HEK293 (cell line): ENCODE results near the gene SLC6A9.

ENCODE experiments used
- CTCF ChIA-PET: fragments of 350-600 bp; formaldehyde crosslinking; extraction: SDS; loops from one replicate; lab custom pipeline; 2021; ENCODE audit warnings: antibody characterized with exemption; lab: Yijun Ruan, JAX
- POLR2A ChIA-PET: fragments of 300-600 bp; formaldehyde crosslinking; extraction: SDS; loops from one replicate; lab custom pipeline; 2020; ENCODE audit warnings: antibody characterized with exemption, inconsistent platforms; lab: Yijun Ruan, JAX
- H3K27ac ChIP-seq: fragments of 200-500 bp; sonication (Bioruptor generic); 2 replicates; pipeline ENCODE4 v1.5.1; 2014; ENCODE audit warnings: low read depth, low read length, control low read depth, inconsistent platforms; ENCODE audit errors: extremely low read depth
- H3K36me3 ChIP-seq, 2 experiments: fragments of 200-500 bp in 1 of 2; sonication (Bioruptor generic) in 1 of 2; 1 replicate in 1 of 2; 2 replicates in 1 of 2; pipeline ENCODE4 v1.5.1; 2014 to 2017; ENCODE audit warnings: inconsistent platforms in 2 of 2, low read length in 2 of 2; ENCODE audit not compliant: control insufficient read depth in 2 of 2, insufficient read depth in 1 of 2
- H3K4me1 ChIP-seq: fragments of 200-500 bp; sonication (Bioruptor generic); 2 replicates; pipeline ENCODE4 v1.5.1; 2014; ENCODE audit warnings: mild to moderate bottlenecking, low read length, inconsistent platforms; ENCODE audit not compliant: control insufficient read depth, insufficient read depth
- H3K4me3 ChIP-seq: 2 replicates; pipeline ENCODE4 v1.5.1; 2011; ENCODE audit warnings: low read depth, mild to moderate bottlenecking, control low read depth, low read length, moderate library complexity
- H3K9me3 ChIP-seq: fragments of 200-500 bp; sonication (Bioruptor generic); 2 replicates; pipeline ENCODE4 v1.5.1; 2014; ENCODE audit warnings: low read depth, low read length, inconsistent platforms; ENCODE audit not compliant: control insufficient read depth, insufficient read depth
- CTCF ChIP-seq: fragments of 450-650 bp; formaldehyde crosslinking; IDR thresholded peaks from 2 replicates; pipeline ENCODE4 v1.5.1; 2016; ENCODE audit warnings: missing biosample characterization, missing genetic modification characterization
- GLIS2 ChIP-seq: fragments of 450-650 bp; formaldehyde crosslinking; IDR thresholded peaks from 2 replicates; pipeline ENCODE4 v1.5.1; 2016; ENCODE audit warnings: missing biosample characterization, missing genetic modification characterization
- IKZF3 ChIP-seq: fragments of 450-650 bp; IDR thresholded peaks from 2 replicates; pipeline ENCODE4 v1.5.0; 2018; ENCODE audit warnings: missing biosample characterization, mild to moderate bottlenecking, missing genetic modification characterization, moderate library complexity
- KLF10 ChIP-seq: fragments of 450-650 bp; IDR thresholded peaks from 2 replicates; pipeline ENCODE4 v1.5.1; 2018; ENCODE audit warnings: missing biosample characterization, mild to moderate bottlenecking, missing genetic modification characterization
- KLF16 ChIP-seq: fragments of 450-650 bp; formaldehyde crosslinking; IDR thresholded peaks from 2 replicates; pipeline ENCODE4 v1.5.1; 2017; ENCODE audit warnings: missing biosample characterization, missing genetic modification characterization
- PRDM10 ChIP-seq: fragments of 450-650 bp; formaldehyde crosslinking; IDR thresholded peaks from 2 replicates; pipeline ENCODE4 v1.5.1; 2016; ENCODE audit warnings: missing biosample characterization, missing genetic modification characterization
- ZBTB48 ChIP-seq: fragments of 450-650 bp; formaldehyde crosslinking; IDR thresholded peaks from 2 replicates; pipeline ENCODE4 v1.5.1; 2016; ENCODE audit warnings: missing biosample characterization, missing genetic modification characterization
- ZIC2 ChIP-seq: fragments of 450-650 bp; formaldehyde crosslinking; IDR thresholded peaks from 2 replicates; pipeline ENCODE4 v1.5.1; 2016; ENCODE audit warnings: missing biosample characterization, missing genetic modification characterization
- ZNF18 ChIP-seq: fragments of 450-650 bp; formaldehyde crosslinking; IDR thresholded peaks from 2 replicates; pipeline ENCODE4 v1.5.1; 2016; ENCODE audit warnings: missing biosample characterization, missing genetic modification characterization
- ZNF335 ChIP-seq: fragments of 450-650 bp; formaldehyde crosslinking; conservative IDR thresholded peaks from 2 replicates; pipeline ENCODE4 v1.5.1; 2016; ENCODE audit warnings: missing biosample characterization, missing genetic modification characterization
- ZNF404 ChIP-seq: fragments of 450-650 bp; formaldehyde crosslinking; IDR thresholded peaks from 2 replicates; pipeline ENCODE4 v1.5.1; 2017; ENCODE audit warnings: missing biosample characterization, missing genetic modification characterization
- ZNF600 ChIP-seq: fragments of 450-650 bp; formaldehyde crosslinking; IDR thresholded peaks from 2 replicates; pipeline ENCODE4 v1.5.1; 2016; ENCODE audit warnings: missing biosample characterization, missing genetic modification characterization
- ZNF610 ChIP-seq: fragments of 450-650 bp; formaldehyde crosslinking; IDR thresholded peaks from 2 replicates; pipeline ENCODE4 v1.5.1; 2016; ENCODE audit warnings: missing biosample characterization, missing genetic modification characterization, borderline replicate concordance
- ZNF747 ChIP-seq: fragments of 450-650 bp; formaldehyde crosslinking; IDR thresholded peaks from 2 replicates; pipeline ENCODE4 v1.5.1; 2016; ENCODE audit warnings: missing biosample characterization, missing genetic modification characterization
- ZNF76 ChIP-seq: fragments of 450-650 bp; formaldehyde crosslinking; IDR thresholded peaks from 2 replicates; pipeline ENCODE4; 2016; ENCODE audit warnings: low read depth, missing biosample characterization, missing genetic modification characterization, borderline replicate concordance
- ZNF791 ChIP-seq: fragments of 450-650 bp; formaldehyde crosslinking; IDR thresholded peaks from 2 replicates; pipeline ENCODE4 v1.5.1; 2016; ENCODE audit warnings: missing biosample characterization, missing genetic modification characterization

Gene SLC6A9

GRCh38 chr1:43949678-43950077, 81.6 kb downstream of the SLC6A9 start:
- POLR2A ChIA-PET = interaction anchor here (0.9 kb wide), 1 partner anchor 21 kb away, joined by 3 read pairs; no protein-coding TSS in a partner anchor
- TF ChIP-seq ZNF76 (tag by site-specific recombination) (no peak), PRDM10 (tag by site-specific recombination) (no peak), GLIS2 (tag by site-specific recombination) (no peak), ZNF791 (no peak), ZNF600 (peak; percentile 68)
- CTCF ChIA-PET = no interaction called here

GRCh38 chr1:43947874-43948437, 83.3 kb downstream of the SLC6A9 start:
- POLR2A ChIA-PET = interaction anchor here (0.6 to 2.7 kb wide), 9 partner anchors 10 to 590 kb away, joined by 3 to 15 read pairs (median 4); partner anchors contain the start of genes ATP6V0B, CDC20 and KDM4A
- H3K27ac ChIP-seq = no peak overlapping the region; the same call in 1 of the 2 replicates
- CTCF ChIA-PET = interaction anchor here (0.5 to 6.4 kb wide), 3 partner anchors 99 to 1193 kb away, joined by 3 to 79 read pairs (median 4); no protein-coding TSS in a partner anchor
- peaks cover 0 to 34% of the 10 kb centered on the region in 2 experiments; a peak in 1 of 3 replicates for H3K36me3 ChIP-seq
- no peaks in the 10 kb centered on the region for H3K9me3 ChIP-seq
- H3K4me3 ChIP-seq = peak overlapping the region; percentile 85
- no peak for TF ChIP-seq ZNF404 (tag by site-specific recombination)
- no peak for TF ChIP-seq ZNF610
- no peak for TF ChIP-seq KLF16 (tag by site-specific recombination)
- peak; percentile 98 for TF ChIP-seq ZNF335
- no peak for TF ChIP-seq CTCF (tag by site-specific recombination)
- TF ChIP-seq ZBTB48 = 0 out of 2 replicates have a peak, but pooled peaks have one; percentile 21
- TF ChIP-seq IKZF3 (tag by site-specific recombination) = no peak
- no peak for TF ChIP-seq ZNF18 (tag by site-specific recombination)
- peak; percentile 51 for TF ChIP-seq ZIC2
- TF ChIP-seq KLF10 = no peak
- TF ChIP-seq ZNF747 (tag by site-specific recombination) = no peak
- peaks cover 7% of the 10 kb centered on the region for H3K4me1 ChIP-seq

More at GRCh38 chr1:43949678-43950077, 81.6 kb downstream of the SLC6A9 start:
- Histone ChIP-seq H3K4me1 (peaks cover 11% of the 10 kb centered on the region), H3K27ac (no peak overlapping the region), H3K9me3 (no peaks in the 10 kb centered on the region), H3K4me3 (no peak overlapping the region), H3K36me3 (peaks cover 0 to 38% of the 10 kb centered on the region in 2 experiments; a peak in 1 of 3 replicates)
